Activated T-helper 9 cell treated with anti-CD3 and anti-CD28 coated beads, Interleukin-2, amount 50 U/mL, for 16 hours (primary cell): ENCODE results near the gene PRAF2.

Experiments used
- DNase-seq: peaks from one replicate; pipeline ENCODE4 v3.0.0-alpha.2; 2020; ENCODE audit warnings: low read depth

The PRAF2 gene

GRCh38 chrX:49042581-49043219, 31.1 kb downstream of the PRAF2 start:
- no peak for DNase-seq

DNA sequence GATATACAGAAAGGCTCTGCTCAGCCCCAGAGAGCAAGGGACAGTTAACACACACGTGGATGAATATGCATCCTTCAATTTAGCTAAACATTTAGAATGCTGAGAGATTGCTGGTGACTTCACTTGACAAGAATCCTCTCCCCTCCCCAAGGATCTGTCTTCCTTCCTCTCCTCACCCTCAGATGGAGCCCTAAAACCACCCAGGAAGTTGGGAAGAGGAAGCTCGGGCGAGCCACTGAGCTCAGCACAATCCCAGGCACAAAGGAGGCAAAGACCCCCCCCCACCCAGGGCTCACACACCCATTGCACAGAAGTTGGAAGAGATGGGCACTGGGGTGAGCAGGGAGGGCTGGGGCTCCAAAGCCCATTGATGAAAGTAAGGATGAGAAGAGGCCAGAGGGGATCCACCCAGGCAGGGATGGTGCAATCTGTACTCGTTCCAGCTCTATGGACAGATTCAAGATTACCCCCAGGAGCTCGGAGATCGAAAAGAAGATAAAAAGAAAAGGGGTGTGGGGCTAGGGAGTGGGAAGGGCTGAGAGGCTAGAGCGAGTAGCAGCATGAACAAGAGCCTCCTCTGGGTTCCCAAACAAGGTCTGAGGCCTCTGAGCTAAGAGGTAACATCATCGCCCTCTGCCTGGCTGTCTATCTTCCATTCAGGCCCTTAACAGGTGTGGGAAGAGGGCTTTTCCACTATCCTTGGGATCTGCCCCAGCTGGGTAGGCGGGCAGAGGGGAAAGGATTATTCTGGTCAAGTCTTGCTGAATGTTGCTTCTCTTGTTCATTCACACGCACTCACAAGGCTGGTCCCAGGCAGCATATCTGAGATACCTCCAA, 31.8 kb downstream of the PRAF2 start:
- no peak for DNase-seq

DNA sequence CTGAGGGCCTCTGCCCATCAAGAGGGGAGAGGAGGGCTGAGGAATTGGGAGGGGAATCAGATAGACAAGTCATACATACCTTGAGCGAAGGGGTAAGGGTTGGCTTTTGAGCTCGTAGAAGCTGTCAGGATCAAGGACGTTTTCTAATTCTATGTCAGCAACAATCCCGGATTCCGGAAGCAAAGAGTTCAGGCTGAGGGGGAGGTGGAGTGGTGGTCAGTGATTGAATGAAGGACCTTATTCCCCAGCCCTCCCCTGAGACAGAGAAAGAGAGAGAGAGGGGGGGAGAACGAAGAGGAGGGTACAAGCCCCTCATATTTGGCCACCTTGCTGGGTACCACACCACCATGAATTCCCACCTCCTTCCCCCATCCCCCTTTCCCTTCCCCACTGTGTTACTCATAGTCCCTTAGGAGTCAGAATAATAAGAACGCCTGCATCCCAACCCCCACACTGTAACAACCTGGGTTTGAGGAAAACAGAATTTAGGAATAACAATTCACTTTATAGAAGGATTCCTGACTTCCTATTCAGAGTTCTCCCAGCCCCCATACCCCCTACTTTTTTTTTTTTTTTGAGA, 33.3 kb downstream of the PRAF2 start:
- no peak for DNase-seq

DNA sequence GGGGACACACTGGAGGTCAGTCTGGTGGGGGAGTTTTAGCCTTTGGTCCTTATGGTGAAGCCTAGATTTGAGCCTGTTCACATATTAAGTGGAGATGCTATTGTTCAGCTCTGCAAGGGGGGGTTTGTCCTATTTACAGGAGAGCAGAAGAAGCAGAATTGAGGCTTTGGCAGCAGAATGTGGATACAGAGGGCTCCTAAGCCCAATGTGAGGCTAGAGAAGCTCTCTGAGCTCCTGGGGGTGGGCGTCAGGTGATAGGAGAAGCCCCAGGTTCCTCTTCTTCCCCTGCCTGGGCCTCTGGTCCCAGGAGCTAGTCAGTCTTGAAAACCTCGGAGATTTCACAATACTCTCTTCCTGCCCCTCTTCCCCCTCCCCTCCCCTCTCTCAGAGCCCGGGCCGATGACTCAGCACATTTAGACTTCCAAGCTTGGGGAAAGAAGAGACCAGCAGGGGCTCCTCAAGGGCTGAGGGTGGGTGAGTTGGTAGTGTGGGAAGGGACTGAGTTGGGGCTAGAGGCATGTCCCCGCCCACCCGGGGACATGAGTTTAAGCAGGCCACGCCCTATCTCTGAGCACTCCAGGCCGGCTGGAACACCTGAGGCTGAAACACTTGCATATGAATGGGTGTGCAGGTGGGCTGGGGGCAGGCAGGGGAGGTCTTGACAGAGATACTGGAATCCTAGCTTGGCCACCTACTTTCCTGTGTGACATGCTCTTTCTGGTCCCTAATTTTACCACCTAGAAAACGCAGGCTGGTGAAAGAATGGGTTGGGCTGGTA, 34.0 kb downstream of the PRAF2 start:
- DNase-seq = peak; percentile 27

GRCh38 chrX:49037883-49038475, 35.8 kb downstream of the PRAF2 start:
- DNase-seq = no peak

DNA sequence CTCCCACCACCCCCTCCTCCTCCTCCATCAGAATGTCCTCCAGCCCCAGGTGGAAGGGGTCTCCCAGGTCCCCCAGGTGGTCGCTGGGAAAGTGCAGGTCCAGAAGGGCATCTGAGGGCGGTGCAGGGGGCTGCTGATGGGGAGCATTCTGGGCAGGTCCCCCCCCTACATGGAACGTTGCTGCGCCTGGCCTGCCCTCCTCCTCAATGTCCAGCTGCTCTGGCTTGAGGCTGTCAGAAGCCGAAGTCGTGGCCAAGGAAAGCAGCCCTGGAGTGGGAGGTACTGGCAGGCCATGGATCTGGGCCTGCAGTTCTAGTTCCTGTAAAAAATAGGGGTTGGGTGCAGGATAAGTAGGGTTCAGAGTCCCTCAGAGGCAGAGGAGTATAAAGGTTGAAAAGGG, 43.5 kb downstream of the PRAF2 start:
- DNase-seq = no peak

DNA sequence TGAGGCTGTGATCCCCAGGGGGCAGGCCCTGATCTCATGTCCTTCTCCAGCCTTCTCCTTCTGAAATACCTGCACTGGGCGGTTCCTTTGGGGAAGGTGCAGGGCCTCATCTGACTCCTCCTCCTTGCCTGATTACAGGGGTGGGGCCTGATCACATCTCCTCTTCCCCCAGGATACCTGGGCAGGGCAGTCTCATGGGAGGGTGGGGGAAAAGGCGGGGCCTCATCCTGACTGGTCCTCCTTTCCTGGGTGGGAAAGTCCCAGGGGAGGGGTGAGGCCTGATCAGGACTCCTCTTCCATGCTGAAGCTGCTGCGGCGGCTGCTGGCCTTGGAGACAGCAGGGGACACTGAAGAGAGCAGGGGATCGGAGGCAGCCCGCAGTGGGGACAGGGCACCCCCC, 43.9 kb downstream of the PRAF2 start:
- DNase-seq = no peak
